Measurements from ENCODE around the gene MZB1. TPM values are rescaled to one million over a fixed set of nuclear protein-coding genes. Genes with fewer than 3 reads are reported as not detected.

MZB1 gene
- total RNA-seq, 1 donor from 2014 or later: not detected

DNA sequence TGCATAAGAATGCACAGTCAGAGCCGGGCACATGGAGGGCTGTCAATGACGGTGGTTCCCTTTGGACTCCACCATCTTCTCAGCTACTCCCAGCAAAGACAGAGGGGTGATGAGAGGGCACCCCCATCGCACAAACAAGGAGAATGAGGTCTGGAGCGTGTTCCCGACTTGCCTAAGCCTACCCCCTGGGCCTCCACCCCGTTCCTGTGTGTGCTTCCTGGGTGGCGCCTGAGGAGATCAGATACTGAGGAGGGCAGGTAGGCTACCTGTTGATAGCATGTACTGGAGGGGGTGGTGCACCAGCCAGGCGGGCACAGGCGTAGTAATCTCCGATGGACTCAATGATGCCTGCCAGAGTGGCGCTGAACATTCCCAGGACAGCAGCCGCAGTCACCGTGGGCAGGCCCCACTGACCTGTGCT is 10.8 kb downstream of the MZB1 start:
- intact Hi-C loops (cut with DNase I): no loop called here
- no peak overlapping the region for H3K27ac ChIP-seq
- H3K36me3 ChIP-seq: no peaks in the 10 kb centered on the region
- no peak for TF ChIP-seq POLR2A (IDR thresholded peaks at IDR 0.05)
- TF ChIP-seq POLR2AphosphoS5 (IDR thresholded peaks at IDR 0.05; ENCODE audit: insufficient read depth in 1 of 2, low read depth in 1 of 2): no peak
- TF ChIP-seq, protein P1, sequence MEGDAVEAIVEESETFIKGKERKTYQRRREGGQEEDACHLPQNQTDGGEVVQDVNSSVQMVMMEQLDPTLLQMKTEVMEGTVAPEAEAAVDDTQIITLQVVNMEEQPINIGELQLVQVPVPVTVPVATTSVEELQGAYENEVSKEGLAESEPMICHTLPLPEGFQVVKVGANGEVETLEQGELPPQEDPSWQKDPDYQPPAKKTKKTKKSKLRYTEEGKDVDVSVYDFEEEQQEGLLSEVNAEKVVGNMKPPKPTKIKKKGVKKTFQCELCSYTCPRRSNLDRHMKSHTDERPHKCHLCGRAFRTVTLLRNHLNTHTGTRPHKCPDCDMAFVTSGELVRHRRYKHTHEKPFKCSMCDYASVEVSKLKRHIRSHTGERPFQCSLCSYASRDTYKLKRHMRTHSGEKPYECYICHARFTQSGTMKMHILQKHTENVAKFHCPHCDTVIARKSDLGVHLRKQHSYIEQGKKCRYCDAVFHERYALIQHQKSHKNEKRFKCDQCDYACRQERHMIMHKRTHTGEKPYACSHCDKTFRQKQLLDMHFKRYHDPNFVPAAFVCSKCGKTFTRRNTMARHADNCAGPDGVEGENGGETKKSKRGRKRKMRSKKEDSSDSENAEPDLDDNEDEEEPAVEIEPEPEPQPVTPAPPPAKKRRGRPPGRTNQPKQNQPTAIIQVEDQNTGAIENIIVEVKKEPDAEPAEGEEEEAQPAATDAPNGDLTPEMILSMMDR (IDR thresholded peaks at IDR 0.05): no peak
- H3K4me3 ChIP-seq: no peak overlapping the region
- H3K9me3 ChIP-seq: no peaks in the 10 kb centered on the region
- no peaks in the 10 kb centered on the region for H3K27me3 ChIP-seq
- peaks cover 4% of the 10 kb centered on the region for H3K4me1 ChIP-seq
- DNase-seq (ENCODE audit: extremely low spot score in 2 of 2): no peak

DNA sequence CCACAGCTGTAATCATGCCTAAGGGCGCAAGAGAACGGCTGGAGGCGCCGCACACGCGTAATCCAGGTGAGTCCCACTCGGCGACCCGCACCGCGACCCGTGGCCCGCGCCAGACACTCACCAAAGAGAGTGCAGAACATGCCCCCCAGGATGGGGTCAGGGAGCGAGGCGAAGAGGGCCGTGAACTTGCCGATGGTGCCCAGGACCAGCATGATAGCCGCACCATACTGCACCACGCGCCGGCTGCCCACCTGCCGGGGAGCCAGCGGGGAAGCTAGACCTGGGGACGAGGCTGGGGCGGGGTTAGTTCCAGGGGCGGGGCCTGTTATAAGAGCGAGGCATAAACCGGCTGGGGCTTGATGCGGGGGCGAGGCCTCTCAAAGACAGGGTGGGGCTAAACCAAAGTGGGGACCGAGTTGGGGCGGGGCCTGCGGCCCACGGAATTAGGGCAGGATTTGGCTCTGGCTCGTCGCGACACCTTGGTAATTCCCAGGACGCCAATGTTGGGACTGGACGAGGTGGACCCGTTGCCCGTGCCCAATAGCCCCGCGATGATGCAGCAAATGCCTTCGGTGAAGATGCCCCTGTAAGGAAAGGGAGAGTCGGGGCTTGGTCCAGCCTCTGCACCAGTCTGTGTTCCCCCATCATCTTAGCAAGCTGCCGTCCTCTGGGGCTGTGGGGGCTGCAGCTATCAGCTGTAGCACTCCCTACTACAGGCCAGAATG is 11.4 kb downstream of the MZB1 start:
- TF ChIP-seq, protein P1 (IDR thresholded peaks at IDR 0.05): no peak
- no peak for TF ChIP-seq POLR2AphosphoS5 (IDR thresholded peaks at IDR 0.05; ENCODE audit: insufficient read depth in 1 of 2, low read depth in 1 of 2)
- TF ChIP-seq POLR2A (IDR thresholded peaks at IDR 0.05): no peak
- Histone ChIP-seq H3K27me3 (no peaks in the 10 kb centered on the region), H3K4me1 (peaks cover 5% of the 10 kb centered on the region), H3K9me3 (no peaks in the 10 kb centered on the region), H3K4me3 (no peak overlapping the region), H3K36me3 (no peaks in the 10 kb centered on the region), H3K27ac (no peak overlapping the region)
- intact Hi-C loops (cut with DNase I): no loop called here
- DNase-seq (ENCODE audit: extremely low spot score in 2 of 2): no peak

DNA sequence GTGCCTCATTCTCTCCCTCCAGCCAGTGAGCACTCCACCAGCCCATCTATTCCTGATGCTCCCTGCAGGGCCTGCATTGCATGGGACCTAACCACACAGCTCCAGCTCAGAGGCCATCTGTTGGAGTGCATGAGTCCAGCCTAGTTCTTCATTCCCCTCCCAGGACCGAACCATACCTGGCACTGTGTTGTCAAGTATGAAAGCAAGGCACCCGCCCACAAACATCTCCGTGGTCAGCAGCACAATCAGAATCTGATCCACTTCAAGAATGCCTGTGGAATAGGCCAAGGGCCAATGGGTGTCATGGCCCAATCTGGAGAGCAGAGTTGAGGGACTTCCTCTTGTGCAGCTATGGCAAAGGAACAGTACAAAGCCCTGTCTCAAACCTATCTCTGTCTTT is 12.5 kb downstream of the MZB1 start:
- peaks cover 5% of the 10 kb centered on the region for H3K4me1 ChIP-seq
- no peak for DNase-seq (ENCODE audit: extremely low spot score in 2 of 2)
- H3K27ac ChIP-seq: no peak overlapping the region
- H3K4me3 ChIP-seq: no peak overlapping the region
- TF ChIP-seq POLR2AphosphoS5 (IDR thresholded peaks at IDR 0.05; ENCODE audit: insufficient read depth in 1 of 2, low read depth in 1 of 2) (no peak), POLR2A (IDR thresholded peaks at IDR 0.05) (no peak)
- TF ChIP-seq, protein P1 (IDR thresholded peaks at IDR 0.05): no peak
- no peaks in the 10 kb centered on the region for H3K27me3 ChIP-seq
- H3K9me3 ChIP-seq: no peaks in the 10 kb centered on the region
- intact Hi-C loops (cut with DNase I): no loop called here
- H3K36me3 ChIP-seq: peaks cover 0 to 4% of the 10 kb centered on the region in 2 donors

DNA sequence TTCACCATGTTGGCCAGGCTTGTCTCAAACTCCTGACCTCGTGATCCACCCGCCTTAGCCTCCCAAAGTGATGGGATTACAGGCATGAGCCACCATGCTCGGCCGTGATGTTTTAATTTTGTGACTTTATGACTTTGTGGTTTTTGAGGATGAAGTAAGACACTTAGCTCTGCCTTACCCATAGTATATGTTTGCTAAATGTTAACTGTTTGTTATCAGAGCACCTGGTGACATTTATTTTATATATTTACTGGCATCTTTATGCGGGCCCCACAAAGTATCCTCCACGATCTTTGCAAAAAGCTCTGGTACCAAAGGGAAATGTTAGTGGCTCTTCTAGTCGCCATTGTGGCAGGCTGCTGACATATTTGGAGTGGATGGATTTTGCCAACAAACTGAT is 13.3 kb downstream of the MZB1 start:
- no peak overlapping the region for H3K27ac ChIP-seq
- intact Hi-C loops (cut with DNase I): no loop called here
- no peaks in the 10 kb centered on the region for H3K27me3 ChIP-seq
- H3K4me1 ChIP-seq: peaks cover 5% of the 10 kb centered on the region
- TF ChIP-seq, protein P1 (IDR thresholded peaks at IDR 0.05): no peak
- peaks cover 0 to 13% of the 10 kb centered on the region in 2 donors for H3K36me3 ChIP-seq
- DNase-seq (ENCODE audit: extremely low spot score in 2 of 2): no peak
- no peaks in the 10 kb centered on the region for H3K9me3 ChIP-seq
- H3K4me3 ChIP-seq: no peak overlapping the region

DNA sequence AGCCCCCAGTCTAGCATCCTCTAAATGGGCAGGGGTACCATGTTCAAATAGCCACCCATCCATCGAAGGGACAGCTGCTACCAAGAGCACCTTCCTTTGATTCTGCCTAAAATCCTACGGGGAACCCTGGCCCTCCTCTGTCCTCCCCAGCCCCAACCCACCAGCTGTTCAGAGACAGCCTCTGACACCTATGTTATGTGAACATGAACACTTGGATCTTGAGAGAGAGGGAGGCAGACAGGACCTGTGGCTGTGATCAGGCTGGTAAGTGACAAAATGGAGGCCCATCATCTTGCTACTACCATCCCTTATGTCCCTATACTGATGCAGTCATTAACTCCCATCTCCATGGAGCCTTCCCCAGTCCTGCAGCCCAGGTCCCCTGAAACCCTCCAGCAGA is 14.8 kb downstream of the MZB1 start:
- no peak overlapping the region for H3K4me3 ChIP-seq
- peaks cover 5% of the 10 kb centered on the region for H3K4me1 ChIP-seq
- DNase-seq (ENCODE audit: extremely low spot score in 2 of 2): no peak
- H3K27ac ChIP-seq: no peak overlapping the region
- H3K27me3 ChIP-seq: no peaks in the 10 kb centered on the region
- peaks cover 0 to 24% of the 10 kb centered on the region in 2 donors for H3K36me3 ChIP-seq
- TF ChIP-seq POLR2A (IDR thresholded peaks at IDR 0.05) (no peak), POLR2AphosphoS5 (IDR thresholded peaks at IDR 0.05; ENCODE audit: insufficient read depth in 1 of 2, low read depth in 1 of 2) (no peak)
- TF ChIP-seq, protein P1 (IDR thresholded peaks at IDR 0.05): no peak
- intact Hi-C loops (cut with DNase I): no loop called here
- H3K9me3 ChIP-seq: no peaks in the 10 kb centered on the region

Measured in vagina (tissue), 2 donors.